Ishikawa (cell line): Measurements from ENCODE around the gene CUL4A.

Experiments
- CEBPB ChIP-seq: IDR thresholded peaks from 2 replicates; pipeline ENCODE4 v1.6.1; 2012
- EP300 ChIP-seq: IDR thresholded peaks from 2 replicates; pipeline ENCODE4 v1.6.1; 2012; ENCODE audit warnings: borderline replicate concordance
- FOXM1 ChIP-seq: IDR thresholded peaks from 2 replicates; pipeline ENCODE4 v1.6.1; 2012; ENCODE audit warnings: low read depth, borderline replicate concordance
- MAX ChIP-seq: IDR thresholded peaks from 2 replicates; pipeline ENCODE4 v1.6.1; 2012
- RAD21 ChIP-seq: IDR thresholded peaks from 2 replicates; pipeline ENCODE4 v1.6.1; 2012; ENCODE audit warnings: low read depth
- ZBTB7A ChIP-seq: IDR thresholded peaks from 2 replicates; pipeline ENCODE4 v1.6.1; 2012; ENCODE audit warnings: low read depth

- TF ChIP-seq ZBTB7A (no peak), RAD21 (no peak), FOXM1 (no peak), CEBPB (no peak), EP300 (no peak), MAX (no peak)
Observed at GRCh38 chr13:113167575-113167974, 41.8 kb upstream of the CUL4A start.
